Mesenteric fat pad (tissue), 1 donor: ENCODE results near the gene C15orf61. TPM values are rescaled to one million over a fixed set of nuclear protein-coding genes. Genes with fewer than 3 reads are reported as not detected.

Experiments
- DNase-seq: peaks from one replicate; pipeline ENCODE4 v3.0.0-alpha.2; 2020; ENCODE audit warnings: low spot score
- total RNA-seq: library from RNA; stranded (reverse); fragmentation: NEBNext Ultra II Directional; extraction: Animal tissue kit (Norgen Biotek cat#: 25700); gene quantifications from one replicate; pipeline ENCODE4 v1.2.1, GENCODE V29; 2021
- donor health status: DM: yes; HTN: yes; CAD: no.

C15orf61 gene
- total RNA-seq, 1 donor from 2014 or later = 6.4 TPM

GRCh38 chr15:67512933-67513714, 7.8 kb upstream of the C15orf61 start:
- DNase-seq = no peak

GRCh38 chr15:67515090-67515489, 5.8 kb upstream of the C15orf61 start:
- no peak for DNase-seq

GRCh38 chr15:67515557-67515956, 5.4 kb upstream of the C15orf61 start:
- no peak for DNase-seq

GRCh38 chr15:67520321-67521028, 456 bp upstream of the C15orf61 start:
- no peak for DNase-seq

GRCh38 chr15:67521783-67522568, 1.0 kb downstream of the C15orf61 start:
- no peak for DNase-seq

- no peak for DNase-seq
Measured at GRCh38 chr15:67523330-67523729, 2.4 kb downstream of the C15orf61 start.

GRCh38 chr15:67524235-67524634, 3.3 kb downstream of the C15orf61 start:
- DNase-seq = no peak

GRCh38 chr15:67528513-67528912, 7.6 kb downstream of the C15orf61 start:
- DNase-seq = no peak

- DNase-seq = no peak
Measured at GRCh38 chr15:67531379-67531914, 10.5 kb downstream of the C15orf61 start.

GRCh38 chr15:67533873-67534272, 12.9 kb downstream of the C15orf61 start:
- no peak for DNase-seq

GRCh38 chr15:67534360-67534759, 13.4 kb downstream of the C15orf61 start:
- no peak for DNase-seq

- no peak for DNase-seq
Measured at GRCh38 chr15:67537771-67538170, 16.8 kb downstream of the C15orf61 start.

GRCh38 chr15:67542420-67543347, 21.8 kb downstream of the C15orf61 start, which contains the start of gene MAP2K5:
Gene MAP2K5, plus strand, starts transcription at chr15:67542703. Its CDS starts 633 bp downstream, at chr15:67543336.
- peak; percentile 96 for DNase-seq

GRCh38 chr15:67543348-67543718, 22.4 kb downstream of the C15orf61 start:
- DNase-seq = no peak

- DNase-seq = no peak
Measured at GRCh38 chr15:67544475-67544874, 23.5 kb downstream of the C15orf61 start.

GRCh38 chr15:67545864-67546263, 24.9 kb downstream of the C15orf61 start:
- no peak for DNase-seq

GRCh38 chr15:67547064-67547463, 26.1 kb downstream of the C15orf61 start:
- no peak for DNase-seq

- DNase-seq = no peak
Measured at GRCh38 chr15:67547836-67548235, 26.9 kb downstream of the C15orf61 start.

GRCh38 chr15:67548236-67548852, 27.4 kb downstream of the C15orf61 start:
- DNase-seq = no peak
